Fibroblast of skin of left quadriceps (primary cell): ENCODE data around the gene GMDS.
A peak's percentile ranks its signal among the peaks of the same experiment; 100 is the strongest.

Experiments
- DNase-seq, 2 experiments: peaks; one replicate each; pipeline ENCODE4 v3.0.0-alpha.2; 2013; ENCODE audit warnings: low read depth in 2 of 2

Gene GMDS

GRCh38 chr6:2035826-2036709, 209.3 kb downstream of the GMDS start:
- DNase-seq = no peak

GRCh38 chr6:2035046-2035445, 210.4 kb downstream of the GMDS start:
- no peak for DNase-seq

- DNase-seq = no peak
Measured at GRCh38 chr6:2034256-2034655, 211.1 kb downstream of the GMDS start.

GRCh38 chr6:2033544-2033943, 211.9 kb downstream of the GMDS start:
- DNase-seq = no peak

GRCh38 chr6:2030682-2031244, 214.6 kb downstream of the GMDS start:
- no peak for DNase-seq

- no peak for DNase-seq
Measured at GRCh38 chr6:2029952-2030351, 215.5 kb downstream of the GMDS start.

GRCh38 chr6:2029130-2029794, 216.1 kb downstream of the GMDS start:
- DNase-seq = no peak

GRCh38 chr6:2028457-2029038, 216.9 kb downstream of the GMDS start:
- no peak for DNase-seq

GRCh38 chr6:2026133-2026532, 219.3 kb downstream of the GMDS start:
- no peak for DNase-seq

- DNase-seq = peak; percentile 65 to 72
Measured at GRCh38 chr6:2021713-2022125, 223.7 kb downstream of the GMDS start.

GRCh38 chr6:2020909-2021308, 224.5 kb downstream of the GMDS start:
- peak; percentile 72 for DNase-seq

- DNase-seq = no peak
Measured at GRCh38 chr6:2019051-2019450, 226.4 kb downstream of the GMDS start.

- DNase-seq = no peak
Measured at GRCh38 chr6:2016040-2016439, 229.4 kb downstream of the GMDS start.

GRCh38 chr6:2008383-2008976, 236.9 kb downstream of the GMDS start:
- DNase-seq = no peak

- no peak for DNase-seq
Measured at GRCh38 chr6:2007165-2007564, 238.2 kb downstream of the GMDS start.

- DNase-seq = no peak
Measured at GRCh38 chr6:2004888-2005287, 240.5 kb downstream of the GMDS start.

- DNase-seq = no peak
Measured at GRCh38 chr6:2000962-2001361, 244.4 kb downstream of the GMDS start.

GRCh38 chr6:1997702-1998101, 247.7 kb downstream of the GMDS start:
- no peak for DNase-seq

- peak; percentile 21 to 23 for DNase-seq
Measured at GRCh38 chr6:1995636-1996035, 249.8 kb downstream of the GMDS start.

- DNase-seq = peak; percentile 24 to 27
Measured at GRCh38 chr6:1993042-1993441, 252.4 kb downstream of the GMDS start.

GRCh38 chr6:1991332-1991878, 254.0 kb downstream of the GMDS start:
- no peak for DNase-seq

- DNase-seq = no peak
Measured at GRCh38 chr6:1988843-1989242, 256.6 kb downstream of the GMDS start.
